Thyroid gland (tissue), 4 donors: Measurements from ENCODE around the gene ZBTB40.

Source experiments
- POLR2A ChIP-seq, 2 donors: fragments of 450-650 bp; IDR thresholded peaks; one replicate each; pipeline ENCODE4 v1.6.1; 2017; ENCODE audit warnings: antibody characterized with exemption in 2 of 2, mild to moderate bottlenecking in 2 of 2, moderate library complexity in 1 of 2
- TF ChIP-seq, protein P1 (sequence below), 6 experiments: fragments of 200-600 bp in 3 of 6; fragments of 450-650 bp in 3 of 6; sonication (generic) in 3 of 6; IDR thresholded peaks; one replicate each; pipeline ENCODE4 v1.5.1; 2016 to 2019; ENCODE audit warnings: antibody characterized with exemption in 6 of 6, mild to moderate bottlenecking in 2 of 6, inconsistent platforms in 1 of 6, moderate library complexity in 1 of 6

DNA sequence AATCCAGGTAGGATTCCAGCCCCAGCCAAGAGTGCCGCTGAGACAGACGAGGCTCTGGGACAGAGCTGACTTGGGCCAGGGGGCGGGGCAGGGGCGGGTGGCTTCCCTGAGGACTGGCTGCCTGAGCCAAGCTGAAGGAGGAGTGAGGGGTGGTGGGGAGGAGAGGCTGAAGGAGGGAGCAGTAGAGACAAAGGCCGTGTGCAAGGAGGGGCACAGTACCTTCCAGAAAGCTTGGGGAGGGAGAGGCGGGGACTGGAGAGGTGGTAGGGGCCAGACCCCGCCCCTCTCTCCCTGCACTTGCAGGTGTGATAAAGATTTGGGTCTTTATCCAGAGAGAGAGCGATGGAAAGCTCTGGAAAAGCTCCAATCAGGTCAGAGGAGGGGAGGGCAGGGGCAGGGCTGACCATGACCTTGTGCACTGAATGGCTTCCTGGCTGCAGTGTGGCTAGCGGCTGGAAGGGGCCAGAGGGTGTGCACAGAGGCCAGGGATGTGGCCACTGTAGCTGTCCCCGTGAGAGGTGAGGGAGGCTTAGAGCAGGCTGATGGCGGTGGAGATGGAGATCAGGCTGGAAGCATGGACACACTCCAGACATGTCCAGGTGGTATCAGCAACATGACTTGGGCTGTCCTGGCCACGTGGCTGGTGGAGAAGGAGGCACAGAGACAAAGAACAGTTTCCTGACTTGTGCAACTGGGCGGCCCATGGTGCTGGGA, 104.9 kb downstream of the ZBTB40 start:
- TF ChIP-seq, protein P1, sequence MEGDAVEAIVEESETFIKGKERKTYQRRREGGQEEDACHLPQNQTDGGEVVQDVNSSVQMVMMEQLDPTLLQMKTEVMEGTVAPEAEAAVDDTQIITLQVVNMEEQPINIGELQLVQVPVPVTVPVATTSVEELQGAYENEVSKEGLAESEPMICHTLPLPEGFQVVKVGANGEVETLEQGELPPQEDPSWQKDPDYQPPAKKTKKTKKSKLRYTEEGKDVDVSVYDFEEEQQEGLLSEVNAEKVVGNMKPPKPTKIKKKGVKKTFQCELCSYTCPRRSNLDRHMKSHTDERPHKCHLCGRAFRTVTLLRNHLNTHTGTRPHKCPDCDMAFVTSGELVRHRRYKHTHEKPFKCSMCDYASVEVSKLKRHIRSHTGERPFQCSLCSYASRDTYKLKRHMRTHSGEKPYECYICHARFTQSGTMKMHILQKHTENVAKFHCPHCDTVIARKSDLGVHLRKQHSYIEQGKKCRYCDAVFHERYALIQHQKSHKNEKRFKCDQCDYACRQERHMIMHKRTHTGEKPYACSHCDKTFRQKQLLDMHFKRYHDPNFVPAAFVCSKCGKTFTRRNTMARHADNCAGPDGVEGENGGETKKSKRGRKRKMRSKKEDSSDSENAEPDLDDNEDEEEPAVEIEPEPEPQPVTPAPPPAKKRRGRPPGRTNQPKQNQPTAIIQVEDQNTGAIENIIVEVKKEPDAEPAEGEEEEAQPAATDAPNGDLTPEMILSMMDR (IDR thresholded peaks at IDR 0.05), result no peak
- no peak for TF ChIP-seq POLR2A (IDR thresholded peaks at IDR 0.05)
